GM12892 (cell line): ENCODE measurements around the gene FOSL2.

Experiments used
- POLR2A ChIP-seq: IDR thresholded peaks from 2 replicates; pipeline ENCODE4 v1.6.1; 2011; ENCODE audit warnings: low read depth, low read length, control low read depth
- POLR2AphosphoS5 ChIP-seq: IDR thresholded peaks from 2 replicates; pipeline ENCODE4 v1.6.1; 2011; ENCODE audit warnings: low read depth, low read length, control low read depth

DNA sequence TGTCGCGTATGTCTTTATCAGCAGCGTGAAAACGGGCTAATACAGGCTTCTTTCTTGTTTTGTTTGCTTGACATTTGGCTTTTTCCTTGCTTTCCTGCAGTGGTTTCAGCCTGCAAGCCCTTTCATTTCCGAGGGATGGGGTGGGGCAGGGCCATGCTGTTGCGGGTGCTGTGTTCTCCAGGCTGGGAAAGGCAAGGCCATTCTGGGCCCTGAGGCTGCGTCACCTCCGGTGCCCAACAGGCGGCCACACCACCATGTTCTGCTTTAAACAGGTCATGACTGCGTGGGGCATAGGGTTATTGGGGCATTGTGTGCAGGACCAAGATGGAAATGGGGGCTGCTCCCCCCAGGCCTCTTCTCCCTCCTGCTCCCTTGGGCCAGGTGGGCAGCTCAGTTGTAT, 64.6 kb downstream of the FOSL2 start:
- TF ChIP-seq POLR2AphosphoS5 (no peak), POLR2A (no peak)
